Measurements from ENCODE around the gene DCAF7. TPM values are rescaled to one million over a fixed set of nuclear protein-coding genes. Genes with fewer than 3 reads are reported as not detected.

The DCAF7 gene
- total and polyA plus RNA-seq, 4 donors = 13.2 to 24.0 (median 15.0) TPM

DNA sequence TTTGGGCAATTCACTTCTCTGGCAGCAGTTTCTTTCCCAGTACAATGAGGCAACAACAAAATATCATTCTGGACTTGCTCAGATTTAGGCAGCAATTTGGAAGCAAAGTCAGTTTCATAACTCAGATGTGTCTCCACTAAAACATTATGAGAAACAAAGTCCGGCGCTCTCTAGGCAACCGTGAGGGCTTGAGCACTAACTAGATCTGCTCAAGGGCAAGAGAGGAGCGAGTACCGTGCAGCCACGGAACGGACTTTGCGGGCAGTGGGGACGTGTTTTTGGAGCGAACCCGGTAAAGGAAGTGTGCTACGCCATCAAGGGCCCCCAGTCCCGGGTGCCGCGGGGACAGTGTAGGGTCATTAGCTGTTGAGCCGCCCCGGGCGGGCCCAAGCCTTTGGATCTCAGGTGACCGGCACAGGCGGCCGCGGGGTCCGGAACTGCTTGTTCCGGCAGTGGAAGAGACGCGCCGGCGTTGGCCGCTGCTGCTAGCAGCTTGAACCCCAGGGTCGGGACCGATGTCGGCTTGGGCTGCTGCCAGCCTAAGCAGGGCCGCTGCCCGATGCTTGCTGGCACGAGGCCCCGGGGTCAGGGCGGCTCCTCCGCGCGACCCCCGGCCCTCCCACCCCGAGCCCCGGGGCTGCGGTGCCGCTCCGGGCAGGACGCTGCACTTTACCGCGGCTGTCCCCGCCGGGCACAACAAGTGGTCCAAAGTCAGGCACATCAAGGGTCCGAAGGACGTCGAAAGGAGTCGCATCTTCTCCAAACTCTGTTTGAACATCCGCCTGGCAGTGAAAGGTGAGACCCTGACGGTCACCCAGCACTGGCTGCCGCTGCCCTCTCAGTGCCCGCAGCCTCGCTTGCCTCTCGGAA, 50.5 kb downstream of the DCAF7 start, which contains the start of gene TACO1:
Gene TACO1, plus strand, starts transcription at position 327 of the 870 bp plus-strand sequence. Its CDS starts 189 bp downstream, at position 516.
- TF ChIP-seq FOXA2 (IDR thresholded peaks at IDR 0.05) = no peak
- TF ChIP-seq NR2F2 (IDR thresholded peaks at IDR 0.05) = peak; percentile 74
- peak; percentile 57 to 76 for TF ChIP-seq HNF4A (conservative IDR thresholded peaks at IDR 0.05)
- peak; percentile 77 to 96 for TF ChIP-seq RXRA (IDR thresholded peaks at IDR 0.05)
- TF ChIP-seq TAF1 (conservative IDR thresholded peaks at IDR 0.05) = peak; percentile 74
- TF ChIP-seq, protein P1, sequence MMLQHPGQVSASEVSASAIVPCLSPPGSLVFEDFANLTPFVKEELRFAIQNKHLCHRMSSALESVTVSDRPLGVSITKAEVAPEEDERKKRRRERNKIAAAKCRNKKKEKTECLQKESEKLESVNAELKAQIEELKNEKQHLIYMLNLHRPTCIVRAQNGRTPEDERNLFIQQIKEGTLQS (IDR thresholded peaks at IDR 0.05) = peak; percentile 39
- TF ChIP-seq JUND (IDR thresholded peaks at IDR 0.05) = peak in 1 of 2 donors; percentile 56
- no peak for TF ChIP-seq FOXA1 (IDR thresholded peaks at IDR 0.05)
- TF ChIP-seq RAD21 (IDR thresholded peaks at IDR 0.05) = peak; percentile 36 to 45
- TF ChIP-seq GABPA (IDR thresholded peaks at IDR 0.05 in 1 of 2, conservative IDR thresholded peaks at IDR 0.05 in 1 of 2) = peak; percentile 96 to 97
- TF ChIP-seq HNF4G (IDR thresholded peaks at IDR 0.05) = peak; percentile 45
- TF ChIP-seq, protein P2, sequence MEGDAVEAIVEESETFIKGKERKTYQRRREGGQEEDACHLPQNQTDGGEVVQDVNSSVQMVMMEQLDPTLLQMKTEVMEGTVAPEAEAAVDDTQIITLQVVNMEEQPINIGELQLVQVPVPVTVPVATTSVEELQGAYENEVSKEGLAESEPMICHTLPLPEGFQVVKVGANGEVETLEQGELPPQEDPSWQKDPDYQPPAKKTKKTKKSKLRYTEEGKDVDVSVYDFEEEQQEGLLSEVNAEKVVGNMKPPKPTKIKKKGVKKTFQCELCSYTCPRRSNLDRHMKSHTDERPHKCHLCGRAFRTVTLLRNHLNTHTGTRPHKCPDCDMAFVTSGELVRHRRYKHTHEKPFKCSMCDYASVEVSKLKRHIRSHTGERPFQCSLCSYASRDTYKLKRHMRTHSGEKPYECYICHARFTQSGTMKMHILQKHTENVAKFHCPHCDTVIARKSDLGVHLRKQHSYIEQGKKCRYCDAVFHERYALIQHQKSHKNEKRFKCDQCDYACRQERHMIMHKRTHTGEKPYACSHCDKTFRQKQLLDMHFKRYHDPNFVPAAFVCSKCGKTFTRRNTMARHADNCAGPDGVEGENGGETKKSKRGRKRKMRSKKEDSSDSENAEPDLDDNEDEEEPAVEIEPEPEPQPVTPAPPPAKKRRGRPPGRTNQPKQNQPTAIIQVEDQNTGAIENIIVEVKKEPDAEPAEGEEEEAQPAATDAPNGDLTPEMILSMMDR (IDR thresholded peaks at IDR 0.05; ENCODE audit: low read depth, low read length, missing input control) = no peak
- peak; percentile 65 for TF ChIP-seq SP1 (IDR thresholded peaks at IDR 0.05)
- TF ChIP-seq, protein P3, sequence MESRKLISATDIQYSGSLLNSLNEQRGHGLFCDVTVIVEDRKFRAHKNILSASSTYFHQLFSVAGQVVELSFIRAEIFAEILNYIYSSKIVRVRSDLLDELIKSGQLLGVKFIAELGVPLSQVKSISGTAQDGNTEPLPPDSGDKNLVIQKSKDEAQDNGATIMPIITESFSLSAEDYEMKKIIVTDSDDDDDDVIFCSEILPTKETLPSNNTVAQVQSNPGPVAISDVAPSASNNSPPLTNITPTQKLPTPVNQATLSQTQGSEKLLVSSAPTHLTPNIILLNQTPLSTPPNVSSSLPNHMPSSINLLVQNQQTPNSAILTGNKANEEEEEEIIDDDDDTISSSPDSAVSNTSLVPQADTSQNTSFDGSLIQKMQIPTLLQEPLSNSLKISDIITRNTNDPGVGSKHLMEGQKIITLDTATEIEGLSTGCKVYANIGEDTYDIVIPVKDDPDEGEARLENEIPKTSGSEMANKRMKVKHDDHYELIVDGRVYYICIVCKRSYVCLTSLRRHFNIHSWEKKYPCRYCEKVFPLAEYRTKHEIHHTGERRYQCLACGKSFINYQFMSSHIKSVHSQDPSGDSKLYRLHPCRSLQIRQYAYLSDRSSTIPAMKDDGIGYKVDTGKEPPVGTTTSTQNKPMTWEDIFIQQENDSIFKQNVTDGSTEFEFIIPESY (IDR thresholded peaks at IDR 0.05) = peak; percentile 34
- peak; percentile 87 for TF ChIP-seq YY1 (IDR thresholded peaks at IDR 0.05)
- TF ChIP-seq, protein P4, sequence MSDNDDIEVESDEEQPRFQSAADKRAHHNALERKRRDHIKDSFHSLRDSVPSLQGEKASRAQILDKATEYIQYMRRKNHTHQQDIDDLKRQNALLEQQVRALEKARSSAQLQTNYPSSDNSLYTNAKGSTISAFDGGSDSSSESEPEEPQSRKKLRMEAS (IDR thresholded peaks at IDR 0.05) = peak; percentile 58
- peak; percentile 17 to 27 for TF ChIP-seq EGR1 (IDR thresholded peaks at IDR 0.05; ENCODE audit: low read depth in 2 of 2)
- TF ChIP-seq, protein P5, sequence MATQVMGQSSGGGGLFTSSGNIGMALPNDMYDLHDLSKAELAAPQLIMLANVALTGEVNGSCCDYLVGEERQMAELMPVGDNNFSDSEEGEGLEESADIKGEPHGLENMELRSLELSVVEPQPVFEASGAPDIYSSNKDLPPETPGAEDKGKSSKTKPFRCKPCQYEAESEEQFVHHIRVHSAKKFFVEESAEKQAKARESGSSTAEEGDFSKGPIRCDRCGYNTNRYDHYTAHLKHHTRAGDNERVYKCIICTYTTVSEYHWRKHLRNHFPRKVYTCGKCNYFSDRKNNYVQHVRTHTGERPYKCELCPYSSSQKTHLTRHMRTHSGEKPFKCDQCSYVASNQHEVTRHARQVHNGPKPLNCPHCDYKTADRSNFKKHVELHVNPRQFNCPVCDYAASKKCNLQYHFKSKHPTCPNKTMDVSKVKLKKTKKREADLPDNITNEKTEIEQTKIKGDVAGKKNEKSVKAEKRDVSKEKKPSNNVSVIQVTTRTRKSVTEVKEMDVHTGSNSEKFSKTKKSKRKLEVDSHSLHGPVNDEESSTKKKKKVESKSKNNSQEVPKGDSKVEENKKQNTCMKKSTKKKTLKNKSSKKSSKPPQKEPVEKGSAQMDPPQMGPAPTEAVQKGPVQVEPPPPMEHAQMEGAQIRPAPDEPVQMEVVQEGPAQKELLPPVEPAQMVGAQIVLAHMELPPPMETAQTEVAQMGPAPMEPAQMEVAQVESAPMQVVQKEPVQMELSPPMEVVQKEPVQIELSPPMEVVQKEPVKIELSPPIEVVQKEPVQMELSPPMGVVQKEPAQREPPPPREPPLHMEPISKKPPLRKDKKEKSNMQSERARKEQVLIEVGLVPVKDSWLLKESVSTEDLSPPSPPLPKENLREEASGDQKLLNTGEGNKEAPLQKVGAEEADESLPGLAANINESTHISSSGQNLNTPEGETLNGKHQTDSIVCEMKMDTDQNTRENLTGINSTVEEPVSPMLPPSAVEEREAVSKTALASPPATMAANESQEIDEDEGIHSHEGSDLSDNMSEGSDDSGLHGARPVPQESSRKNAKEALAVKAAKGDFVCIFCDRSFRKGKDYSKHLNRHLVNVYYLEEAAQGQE (IDR thresholded peaks at IDR 0.05) = peak; percentile 74
- peaks cover 1 to 17% (median 14%) of the 10 kb centered on the region in 4 donors for H3K36me3 ChIP-seq (ENCODE audit: control insufficient read depth in 4 of 4, insufficient read depth in 3 of 4, low read depth in 1 of 4, low read length in 3 of 4)
- H3K9me3 ChIP-seq (ENCODE audit: control insufficient read depth in 4 of 4, low read length in 3 of 4) = no peaks in the 10 kb centered on the region
- H3K27me3 ChIP-seq (ENCODE audit: control insufficient read depth in 4 of 4, insufficient read depth in 4 of 4, low read length in 3 of 4) = no peaks in the 10 kb centered on the region
- peak; percentile 86 for DNase-seq (ENCODE audit: low spot score)
- peak within 1 kb of the TSS; percentile 91 to 97 for H3K9ac ChIP-seq (ENCODE audit: low read depth in 1 of 2, low read length in 2 of 2)
- H3K27ac ChIP-seq (ENCODE audit: low read depth in 1 of 2, low read length in 2 of 2) = peak within 1 kb of the TSS; percentile 85 to 87
- peak within 1 kb of the TSS; percentile 85 to 98 (median 95) for H3K4me3 ChIP-seq (ENCODE audit: low read depth in 1 of 3, low read length in 3 of 3)
- 1% methylated on average over 61 of the region's 61 CpGs for WGBS
- H3K4me1 ChIP-seq (ENCODE audit: control insufficient read depth in 4 of 4, insufficient read depth in 4 of 4, low read length in 3 of 4) = peaks cover 0 to 18% (median 14%) of the 10 kb centered on the region in 4 donors
